Calu3 (cell line): ENCODE data around the gene TMC5. TPM values are rescaled to one million over a fixed set of nuclear protein-coding genes. Genes with fewer than 3 reads are reported as not detected.
A peak's percentile ranks its signal among the peaks of the same experiment; 100 is the strongest.

Source experiments
- BruUV-seq: library from RNA; stranded (reverse); fragments of 400-500 nt; replicated peaks from 2 replicates; lab custom pipeline; 2021; lab: Mats Ljungman, UMichigan
- CTCF ChIA-PET: fragments of 300-600 bp; sonication (Branson Sonifier 250); formaldehyde crosslinking; loops from one replicate; lab custom pipeline; 2022; ENCODE audit warnings: antibody characterized with exemption; lab: Charles Lee
- DNase-seq: peaks from one replicate; pipeline ENCODE4 v3.0.0; 2022
- H3K27ac Mint-ChIP-seq: one replicate; pipeline ENCODE4 v1.8.0; 2022; ENCODE audit warnings: mixed read lengths; ENCODE audit not compliant: unreplicated experiment
- H3K27me3 Mint-ChIP-seq: one replicate; pipeline ENCODE4 v1.8.0; 2022; ENCODE audit warnings: mixed read lengths; ENCODE audit not compliant: unreplicated experiment
- H3K36me3 Mint-ChIP-seq: one replicate; pipeline ENCODE4 v1.8.0; 2022; ENCODE audit warnings: mild to moderate bottlenecking, moderate library complexity, mixed read lengths; ENCODE audit not compliant: insufficient read depth, unreplicated experiment
- H3K4me1 Mint-ChIP-seq: one replicate; pipeline ENCODE4 v1.8.0; 2022; ENCODE audit warnings: mild to moderate bottlenecking, low read depth, mixed read lengths; ENCODE audit not compliant: unreplicated experiment
- H3K4me3 Mint-ChIP-seq: one replicate; pipeline ENCODE4 v1.8.0; 2022; ENCODE audit warnings: mild to moderate bottlenecking, low read depth, moderate library complexity, mixed read lengths; ENCODE audit not compliant: unreplicated experiment
- H3K9me3 Mint-ChIP-seq: one replicate; pipeline ENCODE4 v1.8.0; 2022; ENCODE audit warnings: low read depth, mixed read lengths; ENCODE audit not compliant: unreplicated experiment
- intact Hi-C: fragments of 100-400 bp; cut with micrococcal nuclease; formaldehyde crosslinking; loops from one replicate; pipeline ENCODE4 v1.10.0; 2022; ENCODE audit not compliant: unreplicated experiment
- total RNA-seq: library from RNA; stranded (reverse); gene quantifications from 2 replicates; pipeline ENCODE4 v1.2.3, GENCODE V29; 2022
- TF ChIP-seq, protein P1 (sequence below): fragments of 200-600 bp; IDR thresholded peaks from one replicate; pipeline ENCODE4 v1.8.0; 2022; ENCODE audit warnings: antibody characterized with exemption; ENCODE audit not compliant: unreplicated experiment

The TMC5 gene
- total RNA-seq, 1 experiment from 2014 or later: 117 TPM

DNA sequence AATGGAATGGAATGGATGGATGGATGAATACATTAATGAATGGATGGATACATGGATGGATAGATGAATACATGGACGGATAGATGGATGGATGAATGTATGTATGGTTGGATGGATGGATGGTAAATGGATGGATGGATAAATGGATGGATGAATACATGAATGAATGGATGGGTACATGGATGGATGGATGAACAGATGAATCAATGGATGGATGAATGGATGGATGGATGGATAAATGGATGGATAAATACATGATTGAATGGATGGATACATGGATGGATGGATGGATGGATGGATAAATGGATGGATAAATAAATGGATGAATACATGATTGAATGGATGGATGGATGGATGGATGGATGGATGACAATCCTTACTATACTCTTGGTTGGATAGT, 26.0 kb downstream of the TMC5 start:
- H3K4me1 Mint-ChIP-seq: peaks cover 25% of the 10 kb centered on the region
- H3K27me3 Mint-ChIP-seq: no peaks in the 10 kb centered on the region
- BruUV-seq: no TSS peak
- peaks cover 71% of the 10 kb centered on the region for H3K36me3 Mint-ChIP-seq
- H3K9me3 Mint-ChIP-seq: peaks cover 7% of the 10 kb centered on the region
- no peak overlapping the region for H3K27ac Mint-ChIP-seq
- TF ChIP-seq, protein P1, sequence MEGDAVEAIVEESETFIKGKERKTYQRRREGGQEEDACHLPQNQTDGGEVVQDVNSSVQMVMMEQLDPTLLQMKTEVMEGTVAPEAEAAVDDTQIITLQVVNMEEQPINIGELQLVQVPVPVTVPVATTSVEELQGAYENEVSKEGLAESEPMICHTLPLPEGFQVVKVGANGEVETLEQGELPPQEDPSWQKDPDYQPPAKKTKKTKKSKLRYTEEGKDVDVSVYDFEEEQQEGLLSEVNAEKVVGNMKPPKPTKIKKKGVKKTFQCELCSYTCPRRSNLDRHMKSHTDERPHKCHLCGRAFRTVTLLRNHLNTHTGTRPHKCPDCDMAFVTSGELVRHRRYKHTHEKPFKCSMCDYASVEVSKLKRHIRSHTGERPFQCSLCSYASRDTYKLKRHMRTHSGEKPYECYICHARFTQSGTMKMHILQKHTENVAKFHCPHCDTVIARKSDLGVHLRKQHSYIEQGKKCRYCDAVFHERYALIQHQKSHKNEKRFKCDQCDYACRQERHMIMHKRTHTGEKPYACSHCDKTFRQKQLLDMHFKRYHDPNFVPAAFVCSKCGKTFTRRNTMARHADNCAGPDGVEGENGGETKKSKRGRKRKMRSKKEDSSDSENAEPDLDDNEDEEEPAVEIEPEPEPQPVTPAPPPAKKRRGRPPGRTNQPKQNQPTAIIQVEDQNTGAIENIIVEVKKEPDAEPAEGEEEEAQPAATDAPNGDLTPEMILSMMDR: no peak
- intact Hi-C loops: no loop called here
- no peak overlapping the region for H3K4me3 Mint-ChIP-seq
- no peak for DNase-seq
- CTCF ChIA-PET: no interaction called here

DNA sequence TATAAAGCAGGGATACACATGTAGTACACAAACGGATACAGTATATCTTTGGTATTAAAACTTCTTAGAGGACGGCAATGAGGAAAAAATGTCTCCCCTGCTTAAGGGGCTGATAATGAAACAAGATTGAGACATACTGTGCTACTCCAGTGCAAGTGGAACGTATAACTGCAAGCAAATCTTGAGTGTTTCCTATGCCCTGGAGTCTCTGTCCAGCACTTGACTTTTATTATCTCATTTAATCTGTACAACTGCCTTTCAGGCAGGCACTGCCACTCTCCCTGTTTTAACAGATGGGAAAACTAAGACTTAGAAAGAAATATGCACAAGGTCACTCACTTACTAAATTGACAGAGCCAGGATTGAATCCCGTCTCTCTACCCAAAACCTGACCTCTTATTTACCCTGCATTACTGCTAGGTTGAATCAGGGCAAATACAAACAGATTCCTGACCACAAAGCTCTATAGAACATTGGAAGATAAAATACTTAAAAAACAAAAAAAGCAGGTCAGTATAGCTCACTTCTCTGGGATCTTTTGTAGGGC, 28.7 kb downstream of the TMC5 start:
- no TSS peak for BruUV-seq
- DNase-seq: no peak
- CTCF ChIA-PET: no interaction called here
- Mint-ChIP-seq H3K27ac (peak overlapping the region; percentile 35), H3K4me3 (no peak overlapping the region), H3K27me3 (no peaks in the 10 kb centered on the region), H3K4me1 (peaks cover 21% of the 10 kb centered on the region), H3K9me3 (peaks cover 7% of the 10 kb centered on the region), H3K36me3 (peaks cover 81% of the 10 kb centered on the region)
- TF ChIP-seq, protein P1: no peak
- intact Hi-C loops: no loop called here

DNA sequence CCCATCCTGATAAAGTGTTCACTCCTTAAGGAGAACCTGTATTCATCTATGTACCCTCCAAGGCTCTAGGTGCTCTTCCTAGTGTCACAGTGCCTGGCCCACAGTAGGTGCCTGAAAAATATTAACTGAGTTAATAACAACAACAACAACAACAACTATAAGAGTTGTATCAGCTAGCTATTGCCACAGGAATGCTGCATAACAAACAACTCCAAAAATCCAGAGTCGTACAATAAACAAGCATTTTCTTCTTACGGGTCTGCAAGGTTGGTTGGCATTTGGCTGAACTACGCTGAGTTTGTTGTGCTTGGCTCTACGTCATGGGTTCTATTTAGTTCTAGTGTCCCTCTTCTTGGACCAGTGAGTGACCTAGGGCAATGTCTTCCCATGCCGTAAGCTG, 29.2 kb downstream of the TMC5 start:
- no peak for DNase-seq
- Mint-ChIP-seq H3K27ac (no peak overlapping the region), H3K4me1 (peaks cover 21% of the 10 kb centered on the region), H3K4me3 (no peak overlapping the region), H3K9me3 (peaks cover 7% of the 10 kb centered on the region), H3K27me3 (no peaks in the 10 kb centered on the region), H3K36me3 (peaks cover 76% of the 10 kb centered on the region)
- CTCF ChIA-PET: interaction anchor here (0.9 kb wide), 1 partner anchor 10 kb away, joined by 8 read pairs; no protein-coding TSS in a partner anchor
- no TSS peak for BruUV-seq
- TF ChIP-seq, protein P1: no peak
- intact Hi-C loops: no loop called here

DNA sequence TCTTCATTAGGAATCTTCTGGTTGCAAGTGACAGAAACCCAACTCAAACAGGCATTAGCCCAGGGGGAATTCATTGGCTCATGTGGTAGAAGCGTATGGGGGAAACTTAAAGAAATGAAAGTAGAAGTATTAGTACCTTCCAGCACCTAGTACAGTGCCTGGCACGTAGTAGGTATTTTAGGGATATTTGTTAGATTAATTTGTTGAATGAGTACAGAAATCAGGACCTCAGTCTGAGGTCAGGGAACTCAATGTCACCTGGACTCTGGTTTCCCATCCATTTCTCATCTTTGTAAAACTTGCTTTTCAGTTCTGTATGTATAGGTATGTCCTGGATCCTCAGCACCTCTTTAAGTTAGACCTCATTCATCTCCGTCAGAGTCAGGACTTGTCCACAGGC, 32.5 kb downstream of the TMC5 start:
- no peaks in the 10 kb centered on the region for H3K27me3 Mint-ChIP-seq
- no peaks in the 10 kb centered on the region for H3K9me3 Mint-ChIP-seq
- DNase-seq: no peak
- TF ChIP-seq, protein P1: no peak
- peaks cover 5% of the 10 kb centered on the region for H3K4me1 Mint-ChIP-seq
- no peak overlapping the region for H3K4me3 Mint-ChIP-seq
- CTCF ChIA-PET: no interaction called here
- no peak overlapping the region for H3K27ac Mint-ChIP-seq
- intact Hi-C loops: no loop called here
- no TSS peak for BruUV-seq
- H3K36me3 Mint-ChIP-seq: peaks cover 63% of the 10 kb centered on the region
